ENCODE results near the gene C18orf32. TPM values are rescaled to one million over a fixed set of nuclear protein-coding genes. Genes with fewer than 3 reads are reported as not detected.

The C18orf32 gene
- 11.7 and 24.5 TPM in 2 replicates for total RNA-seq

DNA sequence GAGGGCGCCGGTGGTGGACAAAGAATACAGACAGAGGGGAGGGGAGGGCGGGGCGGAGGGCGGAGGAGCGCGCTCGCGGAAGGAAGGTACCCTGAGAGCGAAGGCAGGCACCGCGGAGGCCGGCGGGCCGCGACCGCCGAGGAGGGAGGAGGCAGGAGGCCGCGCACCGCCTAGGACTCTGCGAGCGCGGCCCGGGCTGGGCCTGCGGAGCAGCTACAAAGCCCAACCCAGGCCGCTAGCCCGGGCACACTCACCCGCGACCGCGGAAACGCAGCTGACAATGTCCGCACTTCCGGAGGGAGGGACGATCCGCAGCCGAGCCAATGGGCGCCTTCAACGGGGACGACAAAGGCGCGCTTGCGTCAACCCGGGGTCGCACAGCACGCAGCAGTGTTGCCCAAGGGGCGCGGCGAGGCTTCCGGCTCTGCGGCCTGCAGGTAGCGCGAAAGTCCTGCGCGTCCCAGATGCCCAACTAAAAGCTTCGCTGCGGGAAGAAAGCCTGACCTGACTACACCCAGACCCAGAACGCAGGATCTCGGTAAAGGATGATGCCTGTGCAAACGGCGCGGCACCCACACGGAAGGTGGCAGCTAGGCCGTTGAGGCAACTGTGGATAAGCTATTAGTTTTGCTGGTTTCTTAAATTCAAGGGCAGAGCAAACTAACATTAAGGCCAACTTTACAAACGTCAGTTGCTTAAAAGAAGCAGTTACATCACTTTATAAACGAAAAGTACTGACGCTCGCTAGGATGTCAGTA, at the start of gene C18orf32:
Gene C18orf32 (minus strand): TSS at position 282 of the 758 bp plus-strand sequence. CDS start 3,486 bp downstream, outside the sequence.
- peak; percentile 95 for DNase-seq (ENCODE audit: low read depth)
- TF ChIP-seq, protein P1, sequence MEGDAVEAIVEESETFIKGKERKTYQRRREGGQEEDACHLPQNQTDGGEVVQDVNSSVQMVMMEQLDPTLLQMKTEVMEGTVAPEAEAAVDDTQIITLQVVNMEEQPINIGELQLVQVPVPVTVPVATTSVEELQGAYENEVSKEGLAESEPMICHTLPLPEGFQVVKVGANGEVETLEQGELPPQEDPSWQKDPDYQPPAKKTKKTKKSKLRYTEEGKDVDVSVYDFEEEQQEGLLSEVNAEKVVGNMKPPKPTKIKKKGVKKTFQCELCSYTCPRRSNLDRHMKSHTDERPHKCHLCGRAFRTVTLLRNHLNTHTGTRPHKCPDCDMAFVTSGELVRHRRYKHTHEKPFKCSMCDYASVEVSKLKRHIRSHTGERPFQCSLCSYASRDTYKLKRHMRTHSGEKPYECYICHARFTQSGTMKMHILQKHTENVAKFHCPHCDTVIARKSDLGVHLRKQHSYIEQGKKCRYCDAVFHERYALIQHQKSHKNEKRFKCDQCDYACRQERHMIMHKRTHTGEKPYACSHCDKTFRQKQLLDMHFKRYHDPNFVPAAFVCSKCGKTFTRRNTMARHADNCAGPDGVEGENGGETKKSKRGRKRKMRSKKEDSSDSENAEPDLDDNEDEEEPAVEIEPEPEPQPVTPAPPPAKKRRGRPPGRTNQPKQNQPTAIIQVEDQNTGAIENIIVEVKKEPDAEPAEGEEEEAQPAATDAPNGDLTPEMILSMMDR (IDR thresholded peaks at IDR 0.05; ENCODE audit: insufficient read depth, low read depth, low read length) = no peak
- peak within 1 kb of the TSS; percentile 73 for H3K4me3 ChIP-seq (ENCODE audit: low read depth, low read length)

DNA sequence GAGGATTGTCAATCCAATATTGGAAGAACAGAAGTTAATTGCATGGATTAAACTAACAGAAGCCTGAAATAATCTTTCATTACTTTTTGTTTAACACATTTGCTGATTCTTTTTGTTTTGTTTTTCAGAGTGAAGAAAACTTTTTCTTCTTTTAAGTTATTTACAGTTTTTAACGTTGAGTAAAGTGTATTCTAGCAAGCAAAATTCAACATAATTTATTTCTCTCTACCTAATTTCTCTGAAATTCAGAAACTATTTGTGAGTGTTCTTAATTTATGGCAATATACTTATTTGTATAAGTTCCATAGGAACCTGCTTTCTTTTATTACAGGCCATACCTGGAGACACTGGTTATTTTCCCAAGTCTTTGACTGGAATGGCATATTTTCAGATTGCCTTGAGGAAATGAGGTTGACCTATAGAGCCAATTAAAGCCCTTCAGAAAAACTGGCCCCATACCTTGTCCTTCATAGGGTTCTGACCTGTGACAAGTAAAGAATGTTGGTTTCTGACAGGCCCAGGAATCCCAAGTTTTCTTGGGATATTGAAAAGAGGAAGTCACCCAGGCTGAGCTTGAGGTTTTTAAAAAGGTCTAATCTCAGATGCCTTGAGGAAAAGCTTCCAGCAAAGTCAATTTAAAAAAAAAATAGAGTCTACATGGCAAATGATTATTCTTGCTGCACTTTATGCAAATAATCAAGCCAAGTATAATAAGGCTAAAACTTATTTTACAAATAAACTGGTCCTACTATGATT, 48.0 kb upstream of the C18orf32 start:
- TF ChIP-seq, protein P1 (IDR thresholded peaks at IDR 0.05; ENCODE audit: insufficient read depth, low read depth, low read length) = no peak

GRCh38 chr18:49531678-49532153, 44.7 kb upstream of the C18orf32 start:
- DNase-seq (ENCODE audit: low read depth) = peak; percentile 74
- no peak overlapping the region for H3K4me3 ChIP-seq (ENCODE audit: low read depth, low read length)
- TF ChIP-seq, protein P1 (IDR thresholded peaks at IDR 0.05; ENCODE audit: insufficient read depth, low read depth, low read length) = no peak

More for the DNA sequence above, 48.0 kb upstream of the C18orf32 start:
- no peak overlapping the region for H3K4me3 ChIP-seq (ENCODE audit: low read depth, low read length)
- no peak for DNase-seq (ENCODE audit: low read depth)

DNA sequence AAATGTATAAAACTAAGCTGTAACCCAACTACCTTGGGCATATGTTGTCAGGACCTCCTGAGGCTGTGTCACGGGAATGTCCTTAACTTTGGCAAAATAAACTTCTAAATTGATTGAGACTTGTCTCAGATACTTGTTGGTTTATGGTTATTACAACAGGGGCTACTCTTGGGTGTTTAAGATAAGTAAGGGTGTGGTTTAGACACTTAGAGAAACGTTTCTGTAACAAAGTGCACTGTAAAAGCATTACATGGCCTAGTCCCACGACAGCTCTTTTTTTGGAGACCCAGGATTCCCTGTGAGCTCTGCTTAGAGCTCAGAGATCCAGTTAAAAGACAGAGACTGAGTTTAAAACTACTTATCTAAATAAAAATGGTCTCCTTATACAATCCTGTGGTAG, 42.6 kb upstream of the C18orf32 start:
- no peak for DNase-seq (ENCODE audit: low read depth)
- TF ChIP-seq, protein P1 (IDR thresholded peaks at IDR 0.05; ENCODE audit: insufficient read depth, low read depth, low read length) = no peak

DNA sequence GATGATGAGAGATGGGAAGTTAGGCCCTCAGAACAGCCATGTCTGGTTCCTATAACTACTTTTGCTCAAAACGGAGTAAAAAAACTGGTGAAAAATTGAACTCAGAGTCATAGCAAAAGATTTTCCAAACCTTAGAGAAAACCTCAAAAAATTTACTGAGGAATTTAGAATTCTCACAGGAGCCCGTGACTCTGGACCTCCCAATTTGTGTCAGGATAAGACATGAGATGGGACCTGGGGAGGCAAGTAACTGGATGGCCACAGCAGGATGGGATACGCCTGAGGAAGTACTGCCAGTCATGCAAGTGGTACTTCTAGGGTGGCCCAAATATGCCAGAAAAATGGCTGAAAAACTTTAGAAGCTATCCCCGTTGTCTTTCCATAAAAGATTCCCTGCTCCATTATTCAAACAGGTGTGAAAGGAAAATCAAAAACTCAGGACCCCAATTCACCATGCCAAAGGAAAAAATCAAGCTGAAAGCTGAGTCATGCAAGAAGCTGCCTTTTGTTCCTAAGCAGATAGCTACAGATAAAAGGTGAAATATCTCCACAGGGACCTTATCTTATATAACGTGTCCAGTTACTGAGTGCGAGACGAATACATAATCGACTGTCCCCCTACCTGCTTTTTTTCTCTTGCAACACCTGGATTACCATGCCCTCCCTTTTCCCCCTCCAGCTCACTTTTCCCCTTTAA, 40.7 kb upstream of the C18orf32 start:
- DNase-seq (ENCODE audit: low read depth) = no peak
- TF ChIP-seq, protein P1 (IDR thresholded peaks at IDR 0.05; ENCODE audit: insufficient read depth, low read depth, low read length) = no peak
- no peak overlapping the region for H3K4me3 ChIP-seq (ENCODE audit: low read depth, low read length)

More for the DNA sequence above, 42.6 kb upstream of the C18orf32 start:
- H3K4me3 ChIP-seq (ENCODE audit: low read depth, low read length) = no peak overlapping the region

DNA sequence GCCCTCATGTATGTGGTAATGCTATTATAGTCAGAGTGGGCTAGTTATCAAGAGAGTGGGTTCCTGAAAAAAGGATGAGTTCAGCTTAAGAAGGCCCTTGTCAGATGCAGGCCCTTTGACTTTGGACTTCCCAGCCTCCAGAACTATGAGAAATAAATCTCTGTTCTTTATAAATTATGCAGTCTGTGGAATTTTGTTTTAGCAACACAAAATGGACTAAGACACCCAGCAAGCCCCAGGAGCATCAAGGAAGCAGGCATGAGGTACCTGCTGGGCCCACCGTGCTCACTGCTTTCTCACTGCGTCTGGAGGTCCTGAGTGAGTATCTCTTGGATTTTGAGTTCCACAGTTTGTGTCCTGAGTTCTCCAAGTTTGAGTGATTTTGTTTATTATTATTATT, 38.9 kb upstream of the C18orf32 start:
- no peak for DNase-seq (ENCODE audit: low read depth)
- TF ChIP-seq, protein P1 (IDR thresholded peaks at IDR 0.05; ENCODE audit: insufficient read depth, low read depth, low read length) = no peak
- H3K4me3 ChIP-seq (ENCODE audit: low read depth, low read length) = no peak overlapping the region
